GM12875 (cell line): ENCODE results near the gene CFAP46.

Experiments
- H3K4me3 ChIP-seq: one replicate; pipeline ENCODE4 v1.5.1; 2011; ENCODE audit warnings: low read depth, low read length, control low read depth
- TF ChIP-seq, protein P1 (sequence below): IDR thresholded peaks from 2 replicates; pipeline ENCODE4 v1.5.1; 2011; ENCODE audit warnings: low read depth, mild to moderate bottlenecking, control low read depth, inconsistent platforms, low read length, moderate library complexity, borderline replicate concordance; ENCODE audit not compliant: insufficient read depth

The CFAP46 gene

DNA sequence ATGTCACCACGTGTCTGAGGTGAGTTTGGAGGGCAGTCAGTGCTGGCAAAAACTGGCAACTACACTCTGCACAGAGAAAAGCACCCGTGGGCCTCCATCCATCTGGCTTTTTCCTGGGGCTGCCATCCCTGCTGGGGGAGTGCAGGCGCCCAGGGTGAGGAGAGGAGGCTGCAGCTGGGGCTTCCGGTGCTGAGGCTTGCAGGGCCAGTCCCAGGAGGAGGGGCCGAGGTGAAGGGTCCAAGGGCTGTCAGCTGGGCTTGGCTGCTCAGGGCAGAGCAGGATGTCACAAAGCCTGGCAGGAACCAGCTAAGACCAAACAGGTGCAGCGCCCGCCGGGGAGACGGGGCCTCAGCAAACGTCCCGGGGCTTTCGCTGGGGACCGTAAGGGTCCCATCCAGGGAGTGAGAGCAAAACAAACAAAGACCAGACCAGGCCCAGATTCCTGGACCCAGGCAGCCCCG is 77.2 kb downstream of the CFAP46 start:
- no peak overlapping the region for H3K4me3 ChIP-seq
- TF ChIP-seq, protein P1, sequence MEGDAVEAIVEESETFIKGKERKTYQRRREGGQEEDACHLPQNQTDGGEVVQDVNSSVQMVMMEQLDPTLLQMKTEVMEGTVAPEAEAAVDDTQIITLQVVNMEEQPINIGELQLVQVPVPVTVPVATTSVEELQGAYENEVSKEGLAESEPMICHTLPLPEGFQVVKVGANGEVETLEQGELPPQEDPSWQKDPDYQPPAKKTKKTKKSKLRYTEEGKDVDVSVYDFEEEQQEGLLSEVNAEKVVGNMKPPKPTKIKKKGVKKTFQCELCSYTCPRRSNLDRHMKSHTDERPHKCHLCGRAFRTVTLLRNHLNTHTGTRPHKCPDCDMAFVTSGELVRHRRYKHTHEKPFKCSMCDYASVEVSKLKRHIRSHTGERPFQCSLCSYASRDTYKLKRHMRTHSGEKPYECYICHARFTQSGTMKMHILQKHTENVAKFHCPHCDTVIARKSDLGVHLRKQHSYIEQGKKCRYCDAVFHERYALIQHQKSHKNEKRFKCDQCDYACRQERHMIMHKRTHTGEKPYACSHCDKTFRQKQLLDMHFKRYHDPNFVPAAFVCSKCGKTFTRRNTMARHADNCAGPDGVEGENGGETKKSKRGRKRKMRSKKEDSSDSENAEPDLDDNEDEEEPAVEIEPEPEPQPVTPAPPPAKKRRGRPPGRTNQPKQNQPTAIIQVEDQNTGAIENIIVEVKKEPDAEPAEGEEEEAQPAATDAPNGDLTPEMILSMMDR: no peak

DNA sequence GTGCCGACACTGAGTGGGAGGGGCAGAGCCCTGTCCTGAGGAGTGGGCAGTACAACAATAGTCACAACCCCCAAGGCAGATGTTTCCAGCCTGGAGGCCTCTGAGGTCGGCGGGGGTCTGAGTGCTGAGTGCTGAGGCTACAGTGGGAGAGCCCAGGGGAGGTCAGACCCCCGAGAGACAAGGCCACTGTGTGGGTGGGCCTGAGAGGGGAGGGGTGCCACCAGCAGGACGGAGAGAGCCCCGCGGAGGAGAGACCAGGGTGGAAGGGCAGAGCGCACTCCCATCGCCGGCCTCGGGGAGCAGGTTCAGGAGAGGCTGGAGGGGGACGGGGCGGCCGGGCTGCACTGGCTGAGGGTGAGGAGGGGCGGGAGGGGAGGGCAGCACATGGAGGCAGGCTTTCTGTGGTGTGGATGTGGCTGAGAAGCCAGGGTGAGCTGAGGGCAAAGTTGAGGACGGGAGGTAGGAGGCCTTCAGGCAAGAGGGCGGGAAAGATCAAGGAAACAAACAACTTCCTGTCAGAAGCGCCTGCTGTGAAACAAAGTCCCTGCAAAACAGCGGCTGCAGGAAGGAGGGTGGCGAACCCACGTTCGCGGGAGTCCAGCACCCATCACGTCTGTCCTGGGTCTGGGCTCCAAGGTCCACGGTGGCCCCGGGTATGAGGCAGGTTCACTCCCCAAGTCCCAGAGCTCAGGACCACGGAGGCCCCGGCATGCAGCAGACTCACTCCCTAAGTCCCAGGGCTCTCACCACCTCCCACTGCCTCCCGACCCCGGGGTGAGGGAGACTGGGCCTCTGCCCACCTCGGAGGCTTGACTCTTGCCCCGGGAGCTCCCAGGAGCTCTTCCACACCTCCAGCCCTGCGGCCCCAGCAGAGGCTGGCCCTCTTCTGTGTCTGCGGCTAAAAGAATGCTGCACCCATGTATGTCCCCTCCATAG is 79.6 kb downstream of the CFAP46 start:
- no peak overlapping the region for H3K4me3 ChIP-seq
- TF ChIP-seq, protein P1: no peak

DNA sequence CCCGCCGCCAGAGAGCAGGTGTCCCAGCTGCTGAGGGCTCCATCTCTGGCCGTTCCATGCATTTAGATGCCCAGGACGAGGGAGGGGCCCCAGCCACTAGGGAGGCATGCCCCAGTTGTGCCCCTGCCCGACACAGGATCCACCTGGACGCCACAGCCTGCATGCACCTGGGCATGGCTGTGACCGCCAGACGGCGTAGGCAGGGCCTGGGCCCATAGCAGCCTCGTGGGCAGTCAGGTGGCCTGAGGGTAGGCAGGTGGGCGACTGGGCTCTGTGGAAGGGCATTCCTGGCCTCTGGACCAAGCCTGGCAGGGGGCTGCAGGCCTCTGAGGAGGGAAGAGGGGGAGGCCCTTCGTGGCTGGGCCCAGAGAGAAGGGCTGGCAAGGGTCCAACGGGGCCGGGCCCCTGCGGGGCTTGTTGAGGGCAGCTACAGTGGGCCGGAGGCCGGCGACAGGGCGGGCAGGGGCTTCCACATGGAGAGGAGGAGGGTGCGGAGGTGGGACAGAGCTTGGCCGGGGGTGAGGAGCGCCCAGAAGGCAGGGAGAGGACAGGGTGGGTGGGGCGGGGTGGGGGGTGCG is 80.4 kb downstream of the CFAP46 start:
- TF ChIP-seq, protein P1: no peak
- H3K4me3 ChIP-seq: no peak overlapping the region

DNA sequence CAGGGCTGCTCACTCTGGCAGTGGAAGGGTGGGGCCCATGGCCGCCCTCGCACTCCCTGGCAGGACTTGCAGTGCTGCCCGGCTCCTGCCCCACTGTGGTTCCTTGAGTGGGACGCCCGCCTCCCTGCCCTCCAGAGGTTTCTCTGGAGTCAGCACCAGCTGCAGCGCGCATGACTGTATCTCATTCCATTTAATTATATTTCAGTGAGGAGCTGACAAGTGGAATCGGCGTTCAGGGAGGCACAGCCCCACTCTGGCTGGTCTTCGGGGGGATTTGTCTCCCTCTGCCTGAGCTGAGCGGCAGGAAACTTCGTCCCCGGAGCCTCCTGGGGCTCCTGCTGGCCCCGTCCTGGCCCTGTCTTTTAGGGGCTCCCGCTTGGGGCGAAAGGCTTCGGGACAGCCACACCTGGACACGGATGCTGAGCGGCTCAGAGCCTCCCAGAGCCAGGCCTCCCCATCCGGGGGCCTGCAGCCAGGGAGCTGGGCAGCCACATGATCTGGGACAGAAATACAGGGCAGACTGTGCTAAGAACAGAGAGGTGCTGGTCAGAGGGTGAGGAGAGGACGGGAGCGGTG is 81.2 kb downstream of the CFAP46 start:
- TF ChIP-seq, protein P1: no peak
- no peak overlapping the region for H3K4me3 ChIP-seq

DNA sequence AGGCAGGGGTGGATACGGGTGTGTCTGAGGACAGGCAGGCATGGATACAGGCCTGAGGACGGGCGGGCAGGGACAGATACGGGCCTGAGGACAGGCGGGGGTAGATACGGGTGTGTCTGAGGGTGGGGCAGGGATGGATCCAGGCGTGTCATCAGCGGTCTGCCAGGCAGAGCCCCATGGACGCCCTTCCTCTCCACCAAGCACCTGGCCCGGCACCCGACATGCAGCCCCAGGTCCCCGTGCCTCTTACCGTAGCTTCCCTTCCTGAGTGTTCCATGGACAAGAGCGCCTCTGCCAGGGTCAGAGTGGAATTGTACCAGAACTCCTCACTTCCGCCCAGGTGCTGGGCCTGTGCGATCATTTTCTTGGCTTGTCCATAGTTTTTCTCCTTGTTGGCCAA is 81.8 kb downstream of the CFAP46 start:
- H3K4me3 ChIP-seq: no peak overlapping the region
- TF ChIP-seq, protein P1: no peak

DNA sequence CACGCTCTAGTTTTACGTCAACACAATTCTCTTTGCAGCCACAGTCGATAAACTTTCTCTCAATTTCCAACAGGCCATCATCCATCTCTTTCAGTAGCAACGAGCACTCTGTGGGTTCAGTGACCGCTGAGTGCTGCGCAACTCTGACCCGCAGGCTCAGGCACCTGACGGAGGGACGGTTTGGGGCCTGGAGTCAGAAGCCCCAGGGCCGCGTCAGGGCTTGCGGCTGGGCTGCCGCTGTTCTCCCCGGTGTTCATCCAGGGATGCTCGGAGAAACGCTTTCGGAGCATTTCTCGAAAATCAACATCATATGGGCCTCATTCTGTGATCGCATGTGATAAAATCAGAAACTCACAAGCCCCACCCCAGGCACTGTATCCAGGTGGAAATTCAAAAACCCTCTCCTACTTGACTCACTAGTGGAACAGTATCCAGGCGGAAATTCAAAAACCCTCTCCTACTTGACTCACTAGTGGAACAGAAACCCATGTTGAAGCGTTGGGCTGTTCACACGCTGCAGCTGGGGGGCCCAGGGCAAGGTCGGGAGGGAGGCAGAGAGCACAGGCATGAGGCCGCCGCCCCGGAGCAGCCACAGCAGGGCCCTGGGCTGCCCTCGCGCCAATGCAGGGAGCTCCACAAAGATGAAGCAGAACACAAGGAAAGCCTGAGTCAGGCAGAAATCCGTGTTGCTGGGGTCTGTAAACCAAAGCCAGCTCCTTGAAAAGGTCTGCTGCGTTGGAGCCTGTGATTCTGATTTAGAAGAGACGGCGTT is 83.1 kb downstream of the CFAP46 start:
- TF ChIP-seq, protein P1: no peak
- H3K4me3 ChIP-seq: no peak overlapping the region
